ENCODE measurements around the gene TVP23C.
"Not testable (repeated sequence)": the region's sequence is repeated elsewhere in the genome, so short reads cannot be mapped to it uniquely, and the experiment has no call there.

Gene TVP23C

GRCh38 chr17:15563375-15563857 lies at the start of gene TVP23C:
Gene TVP23C (minus strand): TSS chr17:15563483. CDS start chr17:15563448, 35 bp downstream.
- FAIRE-seq: peak; percentile 45

GRCh38 chr17:15592960-15593359 lies 29.7 kb upstream of the TVP23C start:
- not testable (repeated sequence) for FAIRE-seq; DNase-seq (ENCODE audit: extremely low spot score, insufficient read length, low read depth)

More at GRCh38 chr17:15563375-15563857, at the start of gene TVP23C:
- peak; percentile 8 for DNase-seq (ENCODE audit: extremely low spot score, insufficient read length, low read depth)

- not testable (repeated sequence) for FAIRE-seq
Observed at GRCh38 chr17:15591986-15592385, 28.7 kb upstream of the TVP23C start.

GRCh38 chr17:15590844-15591243 lies 27.6 kb upstream of the TVP23C start:
- DNase-seq (ENCODE audit: extremely low spot score, insufficient read length, low read depth); FAIRE-seq: not testable (repeated sequence)

More at GRCh38 chr17:15591986-15592385, 28.7 kb upstream of the TVP23C start:
- not testable (repeated sequence) for DNase-seq (ENCODE audit: extremely low spot score, insufficient read length, low read depth)

GRCh38 chr17:15589544-15590536 lies 26.6 kb upstream of the TVP23C start:
- DNase-seq (ENCODE audit: extremely low spot score, insufficient read length, low read depth): not testable (repeated sequence)
- peak; percentile 74 for FAIRE-seq

GRCh38 chr17:15588017-15588416 lies 24.7 kb upstream of the TVP23C start:
- not testable (repeated sequence) for FAIRE-seq; DNase-seq (ENCODE audit: extremely low spot score, insufficient read length, low read depth)

GRCh38 chr17:15583313-15583712 lies 20.0 kb upstream of the TVP23C start:
- not testable (repeated sequence) for FAIRE-seq; DNase-seq (ENCODE audit: extremely low spot score, insufficient read length, low read depth)

GRCh38 chr17:15581462-15581861 lies 18.2 kb upstream of the TVP23C start:
- FAIRE-seq; DNase-seq (ENCODE audit: extremely low spot score, insufficient read length, low read depth): not testable (repeated sequence)

DNA sequence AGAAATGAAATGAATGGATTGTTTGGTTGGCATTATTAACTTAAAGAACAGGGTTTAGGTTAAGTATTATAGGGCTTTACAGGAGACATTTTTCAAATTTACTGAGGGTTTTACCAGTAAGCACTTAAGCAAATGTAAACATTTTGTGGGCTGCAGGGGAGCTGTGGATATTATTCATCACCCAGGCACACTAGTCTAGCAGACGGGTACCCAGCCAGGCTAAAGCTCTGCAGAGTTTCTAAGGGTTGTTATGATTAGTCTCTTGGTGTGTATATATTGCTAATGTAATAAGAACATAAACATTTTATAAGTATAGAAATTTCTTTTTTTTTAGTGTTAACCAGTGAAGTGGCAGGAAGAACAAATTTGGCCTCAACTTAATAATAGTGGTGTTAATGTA lies 13.6 kb upstream of the TVP23C start:
- FAIRE-seq; DNase-seq (ENCODE audit: extremely low spot score, insufficient read length, low read depth): not testable (repeated sequence)

- DNase-seq (ENCODE audit: extremely low spot score, insufficient read length, low read depth); FAIRE-seq: not testable (repeated sequence)
Observed at GRCh38 chr17:15574660-15575059, 11.4 kb upstream of the TVP23C start.

GRCh38 chr17:15573870-15574269 lies 10.6 kb upstream of the TVP23C start:
- not testable (repeated sequence) for FAIRE-seq; DNase-seq (ENCODE audit: extremely low spot score, insufficient read length, low read depth)

GRCh38 chr17:15562613-15563374 lies 489 bp downstream of the TVP23C start:
- not testable (repeated sequence) for FAIRE-seq; DNase-seq (ENCODE audit: extremely low spot score, insufficient read length, low read depth)

DNA sequence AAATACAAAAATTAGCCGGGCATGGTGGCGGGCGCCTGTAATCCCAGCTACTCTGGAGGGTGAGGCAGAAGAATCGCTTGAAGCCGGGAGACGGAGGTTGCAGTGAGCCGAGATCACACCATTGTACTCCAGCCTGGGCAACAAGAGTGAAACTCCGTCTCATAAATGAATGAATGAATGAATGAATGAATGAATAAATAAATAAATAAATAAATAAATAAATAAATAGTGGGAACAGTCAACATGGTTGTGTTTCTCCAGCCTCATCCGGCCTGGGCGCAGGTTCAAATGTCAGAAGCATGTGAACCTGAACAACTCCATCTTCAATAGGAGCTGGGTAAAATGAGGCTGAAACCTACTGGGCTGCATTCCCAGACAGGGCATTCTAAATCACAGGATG lies 1.8 kb downstream of the TVP23C start:
- FAIRE-seq: not testable (repeated sequence)

GRCh38 chr17:15558403-15559105 lies 4.7 kb downstream of the TVP23C start:
- not testable (repeated sequence) for FAIRE-seq; DNase-seq (ENCODE audit: extremely low spot score, insufficient read length, low read depth)

More for the DNA sequence above, 1.8 kb downstream of the TVP23C start:
- DNase-seq (ENCODE audit: extremely low spot score, insufficient read length, low read depth): not testable (repeated sequence)

DNA sequence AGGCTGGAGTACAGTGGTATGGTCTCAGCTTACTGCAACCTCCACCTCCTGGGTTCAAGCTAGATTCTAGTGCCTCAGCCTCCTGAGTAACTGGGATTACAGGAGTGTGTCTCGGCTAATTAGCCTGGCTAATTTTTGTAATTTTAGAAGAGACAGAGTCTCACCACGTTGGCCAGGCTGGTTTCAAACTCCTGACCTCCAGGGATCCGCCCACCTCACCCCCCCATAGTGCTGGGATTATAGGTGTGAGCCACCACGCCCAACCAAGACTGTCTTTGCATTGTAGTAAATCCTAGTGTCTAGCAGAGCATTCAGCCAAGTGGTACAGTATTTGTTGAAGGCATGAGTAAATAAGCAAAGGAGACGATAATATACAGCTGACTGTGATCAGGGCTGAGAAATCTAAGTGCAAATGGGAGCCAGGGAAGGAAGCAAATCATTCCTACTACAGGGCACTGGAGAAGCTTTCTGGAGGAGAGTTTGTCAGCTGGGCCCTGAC lies 5.9 kb downstream of the TVP23C start:
- not testable (repeated sequence) for FAIRE-seq; DNase-seq (ENCODE audit: extremely low spot score, insufficient read length, low read depth)

DNA sequence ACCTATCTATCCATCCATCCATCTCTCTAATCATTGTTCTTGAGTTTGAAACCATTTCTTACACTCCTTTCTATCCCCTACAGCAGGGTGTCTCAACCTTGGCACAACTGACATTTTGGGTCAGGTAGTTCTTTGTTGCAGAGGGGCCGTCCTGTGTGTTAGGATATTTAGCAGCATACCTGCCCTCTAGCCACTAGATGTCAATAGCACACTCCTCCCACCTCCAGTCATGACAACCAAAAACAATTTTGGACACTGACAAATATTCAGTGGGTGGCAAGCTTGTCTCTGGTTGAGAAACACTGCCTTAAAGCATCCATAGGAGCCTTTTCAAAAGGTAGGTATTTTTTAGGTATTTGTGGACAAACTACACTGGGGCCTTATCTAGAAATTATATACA lies 10.4 kb downstream of the TVP23C start:
- not testable (repeated sequence) for DNase-seq (ENCODE audit: extremely low spot score, insufficient read length, low read depth); FAIRE-seq

GRCh38 chr17:15549552-15549951 lies 13.7 kb downstream of the TVP23C start:
- DNase-seq (ENCODE audit: extremely low spot score, insufficient read length, low read depth); FAIRE-seq: not testable (repeated sequence)

DNA sequence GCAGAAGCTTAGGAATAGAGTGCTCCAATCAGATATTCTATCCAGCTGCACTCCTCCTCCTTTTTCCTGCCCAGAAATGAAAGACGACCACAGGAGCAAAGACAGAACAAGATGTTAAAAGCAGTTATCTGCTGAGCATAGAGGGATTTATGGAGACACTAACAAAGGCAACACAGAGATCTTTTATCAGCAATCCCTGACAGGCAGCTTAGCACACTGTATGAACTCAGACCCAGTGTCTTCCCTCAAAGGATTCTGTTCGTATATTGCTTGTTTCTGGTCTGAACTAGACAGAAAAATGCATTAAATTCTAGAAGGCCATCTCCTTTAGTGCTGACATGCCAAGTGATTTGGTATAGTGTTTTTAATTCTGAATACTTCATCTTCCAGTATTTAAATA lies 16.7 kb downstream of the TVP23C start:
- FAIRE-seq; DNase-seq (ENCODE audit: extremely low spot score, insufficient read length, low read depth): not testable (repeated sequence)
